T-helper 2 cell treated with Interferon-gamma antibody and Interleukin-4, amounts not matched to agents 100 ng/mL and 5 ng/mL, for 36 hours (primary cell): ENCODE data around the gene LCAT. TPM values are rescaled to one million over a fixed set of nuclear protein-coding genes. Genes with fewer than 3 reads are reported as not detected.

ENCODE experiments used
- intact Hi-C: fragments of 100-400 bp; cut with micrococcal nuclease; formaldehyde crosslinking; loops from one replicate; pipeline ENCODE4 v1.15.1; 2023
- total RNA-seq: library from RNA; stranded (reverse); gene quantifications from 2 replicates; pipeline ENCODE4 v1.2.3, GENCODE V29; 2022

The LCAT gene
- total RNA-seq, 1 donor from 2014 or later = 16.8 TPM

- intact Hi-C loops = no loop called here
Measured at GRCh38 chr16:67950335-67950843, 6.5 kb upstream of the LCAT start.

GRCh38 chr16:67949645-67950044, 5.7 kb upstream of the LCAT start:
- intact Hi-C loops = no loop called here

GRCh38 chr16:67948015-67948414, 4.1 kb upstream of the LCAT start:
- intact Hi-C loops = no loop called here

GRCh38 chr16:67946966-67947558, 3.1 kb upstream of the LCAT start:
- intact Hi-C loops = no loop called here

GRCh38 chr16:67946128-67946569, 2.2 kb upstream of the LCAT start:
- intact Hi-C loops = no loop called here

GRCh38 chr16:67945392-67945933, 1.5 kb upstream of the LCAT start:
- intact Hi-C loops = no loop called here

- intact Hi-C loops = no loop called here
Measured at GRCh38 chr16:67944690-67945391, 921 bp upstream of the LCAT start.

- intact Hi-C loops = no loop called here
Measured at GRCh38 chr16:67943256-67943618, 683 bp downstream of the LCAT start.

- intact Hi-C loops = no loop called here
Measured at GRCh38 chr16:67942510-67943255, 1.2 kb downstream of the LCAT start.

- intact Hi-C loops = no loop called here
Measured at GRCh38 chr16:67942200-67942509, 1.8 kb downstream of the LCAT start.

- intact Hi-C loops = no loop called here
Measured at GRCh38 chr16:67941469-67942199, 2.3 kb downstream of the LCAT start.

GRCh38 chr16:67940446-67941089, 3.4 kb downstream of the LCAT start:
- intact Hi-C loops = no loop called here

GRCh38 chr16:67939507-67940445, 4.1 kb downstream of the LCAT start:
- intact Hi-C loops = loop anchor here (5.0 kb wide), 1 partner anchor 377 kb away; the partner anchor contains the start of gene CTCF

GRCh38 chr16:67937713-67938112, 6.2 kb downstream of the LCAT start:
- intact Hi-C loops = loop anchor here (2.0 to 5.0 kb wide), 3 partner anchors 55 to 417 kb away; partner anchors contain the start of gene CTCF

- intact Hi-C loops = loop anchor here (1.0 to 5.0 kb wide), 8 partner anchors 31 to 416 kb away; partner anchors contain the start of genes ACD, CTCF, NUTF2 and PARD6A
Measured at GRCh38 chr16:67936880-67937605, 6.9 kb downstream of the LCAT start.

GRCh38 chr16:67936124-67936879, 7.6 kb downstream of the LCAT start, which contains the start of gene PSMB10:
Gene PSMB10 (minus strand): TSS chr16:67936850. CDS start chr16:67936749, 101 bp downstream.
- intact Hi-C loops = loop anchor here (1.0 to 5.0 kb wide), 8 partner anchors 32 to 416 kb away; partner anchors contain the start of genes ACD, CTCF, NUTF2 and PARD6A

- intact Hi-C loops = loop anchor here (1.0 to 5.0 kb wide), 13 partner anchors 33 to 454 kb away; partner anchors contain the start of genes ACD, ATP6V0D1, CTCF and NFATC3
Measured at GRCh38 chr16:67935402-67936123, 8.4 kb downstream of the LCAT start.
